ENCODE data around the gene PANK1. TPM values are rescaled to one million over a fixed set of nuclear protein-coding genes. Genes with fewer than 3 reads are reported as not detected.

The PANK1 gene
- polyA plus RNA-seq (ENCODE audit: insufficient read depth in 1 of 5, insufficient read length in 5 of 5, low replicate concordance in 1 of 5): 10 to 100 TPM; 14.7 to 21.2 (median 18.2) TPM
- long read RNA-seq, donor 1, full-length matches to known transcripts: 6 of 11 reads
- long read RNA-seq, donor 1, partial matches to known transcripts: 5 of 11 reads
- long read RNA-seq, donor 1, other reads (novel, unspliced or antisense): 0 of 11 reads
- long read RNA-seq, donor 2, full-length matches to known transcripts: 1 of 1 reads
- long read RNA-seq, donor 2, partial matches to known transcripts: 0 of 1 reads
- long read RNA-seq, donor 2, other reads (novel, unspliced or antisense): 0 of 1 reads
- long read RNA-seq, donor 3, full-length matches to known transcripts: 3 of 3 reads
- long read RNA-seq, donor 3, partial matches to known transcripts: 0 of 3 reads
- long read RNA-seq, donor 3, other reads (novel, unspliced or antisense): 0 of 3 reads
- long read RNA-seq, donor 4, full-length matches to known transcripts: 2 of 2 reads
- long read RNA-seq, donor 4, partial matches to known transcripts: 0 of 2 reads
- long read RNA-seq, donor 4, other reads (novel, unspliced or antisense): 0 of 2 reads
- long read RNA-seq, donor 5, full-length matches to known transcripts: 4 of 4 reads
- long read RNA-seq, donor 5, partial matches to known transcripts: 0 of 4 reads
- long read RNA-seq, donor 5, other reads (novel, unspliced or antisense): 0 of 4 reads
- long read RNA-seq, donor 6, full-length matches to known transcripts: 4 of 4 reads
- long read RNA-seq, donor 6, partial matches to known transcripts: 0 of 4 reads
- long read RNA-seq, donor 6, other reads (novel, unspliced or antisense): 0 of 4 reads
- long read RNA-seq, donor 7, full-length matches to known transcripts: 4 of 4 reads
- long read RNA-seq, donor 7, partial matches to known transcripts: 0 of 4 reads
- long read RNA-seq, donor 7, other reads (novel, unspliced or antisense): 0 of 4 reads
- long read RNA-seq, donor 8: 0 reads

- DNase-seq: peak; percentile 76
Observed at GRCh38 chr10:89644967-89645741, at the start of gene PANK1. Gene PANK1 (minus strand): TSS chr10:89645242. CDS start chr10:89644891, 351 bp downstream.

DNA sequence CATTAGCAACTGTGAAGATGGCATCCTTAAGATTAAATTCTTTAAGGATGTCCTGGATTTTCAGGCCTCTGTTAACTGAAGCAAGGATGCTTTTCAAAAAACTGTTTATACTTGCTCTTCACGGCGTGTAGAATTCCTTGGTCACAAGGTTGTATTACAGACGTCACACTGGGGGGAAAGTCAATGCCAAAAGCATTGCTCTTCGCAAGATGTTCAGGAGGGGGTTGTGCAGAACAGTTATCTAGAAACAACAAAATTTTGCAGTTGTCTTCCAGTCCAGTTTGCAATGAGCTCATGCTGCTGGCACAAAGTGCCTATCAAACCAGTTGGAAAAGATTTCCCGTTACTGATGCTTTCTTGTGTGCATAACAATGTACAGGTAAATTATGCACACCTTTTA, 48.1 kb upstream of the PANK1 start:
- DNase-seq: no peak

DNA sequence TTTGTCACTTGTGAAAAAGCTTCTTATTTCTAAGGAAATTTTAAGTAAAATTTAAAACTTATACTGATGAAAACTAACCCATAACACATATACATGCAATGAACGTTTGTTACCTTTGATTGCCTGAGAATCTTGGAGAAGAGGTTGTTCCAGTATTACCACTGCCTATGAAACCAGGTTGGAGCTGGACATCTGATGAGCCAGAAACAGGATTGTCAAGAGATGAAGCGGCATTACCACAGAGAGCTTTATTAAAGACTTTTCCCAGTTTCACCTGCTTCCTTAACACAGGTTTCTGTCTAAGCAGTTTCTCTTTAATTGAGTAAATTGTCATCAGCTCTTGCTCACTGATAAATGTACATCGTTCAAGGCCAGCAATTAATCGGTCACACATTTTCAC, 47.4 kb upstream of the PANK1 start:
- DNase-seq: no peak

DNA sequence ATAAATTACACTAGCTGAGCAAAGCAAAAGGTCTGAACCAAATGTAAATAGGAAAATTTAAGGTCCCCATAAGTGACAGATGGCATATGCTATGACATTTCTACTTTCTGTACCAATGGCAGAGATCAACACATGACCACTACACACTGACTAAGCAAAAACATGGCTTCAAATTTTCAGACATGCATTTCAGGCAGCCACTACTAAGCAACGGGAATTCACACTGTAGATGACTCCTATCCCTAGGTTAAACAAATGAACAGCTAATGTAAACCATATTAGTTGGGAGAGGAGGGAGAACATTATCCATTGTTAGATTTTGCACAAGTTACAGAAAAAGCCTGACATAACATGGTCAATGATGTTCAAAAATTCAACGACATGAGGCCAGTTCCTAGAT, 45.0 kb upstream of the PANK1 start:
- DNase-seq: no peak

DNA sequence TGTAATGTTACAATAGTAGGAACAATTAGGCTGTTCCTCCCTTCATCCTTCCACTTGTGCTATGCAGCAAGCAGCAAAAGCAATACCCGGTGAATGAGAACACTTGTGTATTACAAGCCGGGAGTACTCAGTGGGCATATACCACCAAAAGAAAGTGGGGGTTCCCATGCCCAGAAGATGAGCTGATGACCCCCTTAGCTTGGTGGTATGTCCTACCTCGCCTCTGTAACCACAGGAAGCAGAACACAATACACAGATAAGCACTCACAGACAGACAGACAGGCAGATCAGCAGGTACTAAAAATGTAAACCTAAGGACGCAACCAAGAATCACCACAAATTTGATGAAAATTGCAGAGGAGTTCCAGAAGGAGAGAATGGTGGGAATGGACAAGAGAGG, 40.9 kb upstream of the PANK1 start:
- no peak for DNase-seq

- no peak for DNase-seq
Observed at GRCh38 chr10:89684604-89685003, 39.6 kb upstream of the PANK1 start.

- no peak for DNase-seq
Observed at GRCh38 chr10:89683883-89684282, 38.8 kb upstream of the PANK1 start.

GRCh38 chr10:89679986-89680385, 34.9 kb upstream of the PANK1 start:
- no peak for DNase-seq

GRCh38 chr10:89677341-89677740, 32.3 kb upstream of the PANK1 start:
- DNase-seq: no peak

DNA sequence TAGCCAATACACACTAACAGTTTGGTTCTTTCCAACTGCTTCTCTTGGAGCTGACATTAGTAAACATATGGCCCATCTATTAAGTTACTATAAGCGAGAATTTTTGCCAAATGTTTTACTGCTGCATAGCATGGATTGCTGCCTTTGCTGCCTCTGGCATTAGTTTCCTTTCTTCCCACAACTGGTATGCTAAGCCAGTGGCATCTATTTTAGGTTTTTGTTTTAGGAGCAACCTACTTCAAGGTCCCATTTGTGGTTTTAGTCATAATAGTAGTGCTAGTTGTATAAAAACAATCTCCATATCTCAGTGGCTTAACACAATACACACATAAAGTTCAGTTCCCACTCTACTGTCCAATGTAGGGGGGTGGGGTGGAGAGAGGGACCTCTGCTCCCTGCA, 25.9 kb upstream of the PANK1 start:
- no peak for DNase-seq

DNA sequence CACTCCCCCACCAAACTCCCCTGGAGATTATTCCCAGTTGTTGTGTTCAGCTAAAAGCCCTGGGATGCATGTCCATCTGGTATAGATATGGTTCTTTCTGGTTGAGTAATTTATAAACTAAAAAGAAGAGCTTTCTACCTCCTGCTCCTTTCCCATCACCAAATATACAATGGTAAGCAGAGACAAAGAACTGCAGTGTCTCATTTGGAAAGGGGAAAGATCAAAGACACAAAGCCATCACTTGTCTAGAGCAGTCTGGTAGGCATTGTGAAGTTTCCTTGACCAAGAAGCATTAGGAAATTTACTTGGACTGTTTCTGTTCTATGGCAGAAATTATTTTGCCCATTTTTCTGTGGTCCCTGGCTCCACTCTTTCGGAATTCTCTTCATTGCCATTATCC, 24.9 kb upstream of the PANK1 start:
- no peak for DNase-seq

- no peak for DNase-seq
Observed at GRCh38 chr10:89668386-89669071, 23.5 kb upstream of the PANK1 start.

- no peak for DNase-seq
Observed at GRCh38 chr10:89666138-89666537, 21.1 kb upstream of the PANK1 start.

DNA sequence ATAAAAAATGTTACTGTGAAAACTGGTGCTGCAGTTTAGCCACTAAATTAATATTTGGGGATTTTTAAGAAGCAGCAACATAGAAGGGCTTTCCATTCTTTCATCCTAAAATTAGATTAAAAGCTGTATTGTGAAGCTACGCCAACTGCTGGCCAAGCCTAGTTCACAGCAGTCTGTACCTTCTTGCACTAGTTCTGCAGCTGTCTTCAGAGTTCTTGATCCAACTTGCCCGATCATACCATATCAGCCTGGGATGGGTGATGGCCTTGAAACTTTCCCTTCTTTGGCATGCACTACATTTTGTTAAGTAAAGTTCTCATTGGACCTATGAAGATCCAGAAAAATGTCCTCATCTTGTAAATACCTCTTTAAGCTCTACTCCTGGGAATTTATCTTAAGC, 20.3 kb upstream of the PANK1 start:
- DNase-seq: no peak

GRCh38 chr10:89664203-89664602, 19.2 kb upstream of the PANK1 start:
- DNase-seq: no peak

DNA sequence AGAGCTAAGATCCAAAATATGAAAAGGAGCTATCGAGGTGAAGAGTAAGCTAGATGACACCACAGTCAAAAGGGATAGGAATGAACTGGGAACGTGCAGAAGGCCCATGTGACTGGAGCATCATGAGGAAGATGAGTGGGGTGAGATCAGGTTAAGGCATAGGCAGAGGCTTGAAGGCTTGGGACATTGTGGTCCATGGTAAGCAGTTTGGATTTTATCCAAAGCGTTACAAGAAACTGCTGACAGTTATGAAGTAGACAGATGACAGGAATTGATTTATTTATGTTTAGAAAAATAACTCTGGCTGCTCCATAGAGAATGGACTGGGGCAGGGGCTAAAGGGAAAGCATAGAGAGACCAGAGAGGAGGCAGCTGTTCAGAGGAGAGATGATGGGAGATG, 18.1 kb upstream of the PANK1 start:
- no peak for DNase-seq

- no peak for DNase-seq
Observed at GRCh38 chr10:89662596-89662995, 17.6 kb upstream of the PANK1 start.

DNA sequence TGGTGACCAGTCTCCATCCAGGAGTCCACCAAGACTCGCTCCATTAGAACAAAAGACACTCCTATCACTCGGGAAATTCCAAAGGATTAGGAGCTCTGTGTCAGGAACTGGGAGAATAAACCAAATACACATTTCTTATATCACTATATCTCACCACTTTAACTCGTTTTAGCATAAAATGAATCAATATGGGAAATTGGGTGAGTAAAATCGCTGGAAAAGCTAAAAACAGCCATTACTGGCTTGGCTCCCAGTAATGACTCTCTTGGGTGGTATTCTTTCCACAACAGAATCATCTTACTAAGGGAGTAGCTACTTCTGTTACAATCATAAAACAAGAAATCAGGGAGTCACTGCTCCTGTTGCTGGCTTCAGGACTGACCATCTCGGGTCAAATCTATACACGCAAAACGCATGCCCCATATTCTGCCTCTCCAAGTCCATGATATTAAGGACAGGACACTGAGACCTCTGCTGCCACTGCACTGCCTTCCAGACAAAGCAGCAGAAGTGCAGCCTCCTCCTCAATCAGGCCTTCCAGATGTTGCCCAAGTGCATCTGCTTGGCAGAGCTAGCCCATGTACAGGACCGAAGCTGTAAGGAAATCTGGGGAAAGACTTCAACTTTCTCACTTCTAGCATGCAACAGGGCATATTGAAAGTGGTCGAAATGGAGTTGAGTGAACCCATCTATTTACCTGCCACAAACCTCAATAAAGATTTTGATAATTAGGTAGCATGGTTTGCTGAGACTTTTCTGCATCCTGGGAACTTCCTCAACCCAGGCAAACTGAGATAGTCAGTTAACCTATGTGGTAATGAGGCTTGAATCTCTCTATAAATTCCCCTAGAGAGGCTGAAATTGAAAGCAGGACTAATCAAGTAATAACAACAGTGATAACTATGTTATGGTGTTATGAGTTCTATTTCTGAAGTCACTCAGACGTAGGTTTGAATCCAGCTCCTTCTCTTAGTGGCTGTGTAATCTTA, 14.4 kb upstream of the PANK1 start:
- peak in 1 of 2 donors; percentile 24 for DNase-seq

DNA sequence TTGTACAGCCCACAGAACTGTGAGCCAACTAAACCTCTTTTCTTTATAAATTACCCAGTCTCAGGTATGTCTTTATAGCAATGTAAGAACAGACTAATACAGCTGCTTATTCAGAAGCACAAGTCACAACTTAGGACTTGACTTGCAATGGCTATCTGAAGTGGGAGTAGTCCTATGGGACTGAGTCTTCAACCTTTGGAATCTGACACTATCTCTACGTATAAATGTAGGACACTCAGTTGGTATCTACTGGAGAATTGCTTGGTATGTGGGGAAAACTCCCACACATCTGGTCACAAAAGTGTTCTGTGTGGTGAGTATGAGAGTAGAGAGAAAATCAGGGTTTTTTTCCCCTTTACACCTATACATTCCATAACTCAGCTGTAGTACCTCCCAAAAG, 12.3 kb upstream of the PANK1 start:
- DNase-seq: no peak

GRCh38 chr10:89655722-89656121, 10.7 kb upstream of the PANK1 start:
- DNase-seq: no peak

Data from right lung (tissue), 10 donors.